Body of pancreas (tissue), 4 donors: ENCODE measurements around the gene SYT6.

Source experiments
- POLR2A ChIP-seq, 3 donors: fragments of 450-650 bp; IDR thresholded peaks; one replicate each; pipeline ENCODE4 v1.6.1; 2016; ENCODE audit warnings: antibody characterized with exemption in 3 of 3, mild to moderate bottlenecking in 2 of 3
- TF ChIP-seq, protein P1 (sequence below), 7 experiments: fragments of 450-650 bp in 4 of 7; fragments of 200-600 bp in 3 of 7; sonication (generic) in 3 of 7; IDR thresholded peaks; one replicate each; pipeline ENCODE4 v1.5.1; 2016 to 2019; ENCODE audit warnings: antibody characterized with exemption in 7 of 7

DNA sequence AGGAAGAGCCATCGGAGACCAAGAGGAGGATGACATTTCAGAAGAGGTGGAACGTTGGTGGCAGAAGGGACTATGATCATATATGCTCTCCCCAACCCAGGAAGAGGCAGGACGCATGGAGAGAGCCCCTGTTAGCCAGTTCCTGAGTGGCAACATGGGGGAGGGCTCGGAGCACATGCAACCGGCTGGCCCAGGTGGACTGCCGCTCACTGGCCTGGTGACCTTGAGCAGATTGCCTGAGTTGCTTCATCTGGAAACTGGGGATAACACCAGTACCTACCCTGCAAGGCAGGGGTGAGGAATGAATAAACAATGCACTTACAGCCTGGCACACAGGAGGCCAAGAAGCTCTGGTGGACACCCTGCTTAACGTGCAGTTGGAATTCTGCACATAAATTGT lies 29.0 kb downstream of the SYT6 start:
- TF ChIP-seq, protein P1, sequence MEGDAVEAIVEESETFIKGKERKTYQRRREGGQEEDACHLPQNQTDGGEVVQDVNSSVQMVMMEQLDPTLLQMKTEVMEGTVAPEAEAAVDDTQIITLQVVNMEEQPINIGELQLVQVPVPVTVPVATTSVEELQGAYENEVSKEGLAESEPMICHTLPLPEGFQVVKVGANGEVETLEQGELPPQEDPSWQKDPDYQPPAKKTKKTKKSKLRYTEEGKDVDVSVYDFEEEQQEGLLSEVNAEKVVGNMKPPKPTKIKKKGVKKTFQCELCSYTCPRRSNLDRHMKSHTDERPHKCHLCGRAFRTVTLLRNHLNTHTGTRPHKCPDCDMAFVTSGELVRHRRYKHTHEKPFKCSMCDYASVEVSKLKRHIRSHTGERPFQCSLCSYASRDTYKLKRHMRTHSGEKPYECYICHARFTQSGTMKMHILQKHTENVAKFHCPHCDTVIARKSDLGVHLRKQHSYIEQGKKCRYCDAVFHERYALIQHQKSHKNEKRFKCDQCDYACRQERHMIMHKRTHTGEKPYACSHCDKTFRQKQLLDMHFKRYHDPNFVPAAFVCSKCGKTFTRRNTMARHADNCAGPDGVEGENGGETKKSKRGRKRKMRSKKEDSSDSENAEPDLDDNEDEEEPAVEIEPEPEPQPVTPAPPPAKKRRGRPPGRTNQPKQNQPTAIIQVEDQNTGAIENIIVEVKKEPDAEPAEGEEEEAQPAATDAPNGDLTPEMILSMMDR (IDR thresholded peaks at IDR 0.05) = no peak
- no peak for TF ChIP-seq POLR2A (IDR thresholded peaks at IDR 0.05)
